GM19438 (cell line): Measurements from ENCODE around the gene GRM3.

Experiments
- ATAC-seq: cut with Tn5 transposase; IDR thresholded peaks from one replicate; pipeline ENCODE4 v1.9.1; 2021; ENCODE audit warnings: low read depth; ENCODE audit not compliant: unreplicated experiment

GRM3 gene

GRCh38 chr7:86689363-86689762, 45.7 kb downstream of the GRM3 start:
- ATAC-seq = no peak

GRCh38 chr7:86692755-86693154, 49.0 kb downstream of the GRM3 start:
- no peak for ATAC-seq

- no peak for ATAC-seq
Observed at GRCh38 chr7:86706406-86706805, 62.7 kb downstream of the GRM3 start.

GRCh38 chr7:86708031-86708680, 64.4 kb downstream of the GRM3 start:
- ATAC-seq = no peak

GRCh38 chr7:86720306-86720705, 76.6 kb downstream of the GRM3 start:
- ATAC-seq = no peak

GRCh38 chr7:86733783-86734182, 90.1 kb downstream of the GRM3 start:
- no peak for ATAC-seq

- ATAC-seq = no peak
Observed at GRCh38 chr7:86745013-86745745, 101.5 kb downstream of the GRM3 start.

GRCh38 chr7:86747698-86748097, 104.0 kb downstream of the GRM3 start:
- ATAC-seq = no peak

- no peak for ATAC-seq
Observed at GRCh38 chr7:86748201-86748600, 104.5 kb downstream of the GRM3 start.

- ATAC-seq = no peak
Observed at GRCh38 chr7:86748843-86749719, 105.4 kb downstream of the GRM3 start.

- ATAC-seq = no peak
Observed at GRCh38 chr7:86749741-86750665, 106.3 kb downstream of the GRM3 start.

GRCh38 chr7:86760236-86760635, 116.5 kb downstream of the GRM3 start:
- ATAC-seq = no peak

- ATAC-seq = no peak
Observed at GRCh38 chr7:86762129-86762528, 118.4 kb downstream of the GRM3 start.

GRCh38 chr7:86765931-86766330, 122.2 kb downstream of the GRM3 start:
- no peak for ATAC-seq

GRCh38 chr7:86768394-86768793, 124.7 kb downstream of the GRM3 start:
- ATAC-seq = no peak

- peak; percentile 83 for ATAC-seq
Observed at GRCh38 chr7:86768967-86769760, 125.5 kb downstream of the GRM3 start.

GRCh38 chr7:86773309-86773708, 129.6 kb downstream of the GRM3 start:
- no peak for ATAC-seq

- no peak for ATAC-seq
Observed at GRCh38 chr7:86775203-86775602, 131.5 kb downstream of the GRM3 start.

GRCh38 chr7:86776136-86776535, 132.4 kb downstream of the GRM3 start:
- ATAC-seq = no peak
